ENCODE data around the gene MUC3A.

MUC3A gene

DNA sequence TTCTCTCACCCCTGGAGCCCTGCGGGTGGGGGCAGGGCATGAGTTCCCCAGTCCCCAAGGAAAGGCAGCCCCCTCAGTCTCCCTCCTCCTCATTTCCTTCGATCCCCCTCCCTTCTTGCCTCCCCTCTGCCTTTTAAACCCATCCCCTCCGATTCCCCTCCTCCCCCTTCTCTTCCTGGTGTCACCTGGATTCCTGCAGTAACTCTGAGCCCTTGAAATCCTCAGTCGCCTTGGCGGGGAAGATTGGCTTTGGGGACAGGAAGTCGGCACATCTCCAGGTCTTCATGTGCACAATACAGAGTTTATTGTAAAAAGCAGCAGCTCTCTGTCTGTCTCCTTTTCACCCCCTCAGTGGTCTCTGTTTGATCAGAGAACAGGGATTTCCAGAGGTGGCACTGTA, 18.7 kb downstream of the MUC3A start:
- TF ChIP-seq, protein P1, sequence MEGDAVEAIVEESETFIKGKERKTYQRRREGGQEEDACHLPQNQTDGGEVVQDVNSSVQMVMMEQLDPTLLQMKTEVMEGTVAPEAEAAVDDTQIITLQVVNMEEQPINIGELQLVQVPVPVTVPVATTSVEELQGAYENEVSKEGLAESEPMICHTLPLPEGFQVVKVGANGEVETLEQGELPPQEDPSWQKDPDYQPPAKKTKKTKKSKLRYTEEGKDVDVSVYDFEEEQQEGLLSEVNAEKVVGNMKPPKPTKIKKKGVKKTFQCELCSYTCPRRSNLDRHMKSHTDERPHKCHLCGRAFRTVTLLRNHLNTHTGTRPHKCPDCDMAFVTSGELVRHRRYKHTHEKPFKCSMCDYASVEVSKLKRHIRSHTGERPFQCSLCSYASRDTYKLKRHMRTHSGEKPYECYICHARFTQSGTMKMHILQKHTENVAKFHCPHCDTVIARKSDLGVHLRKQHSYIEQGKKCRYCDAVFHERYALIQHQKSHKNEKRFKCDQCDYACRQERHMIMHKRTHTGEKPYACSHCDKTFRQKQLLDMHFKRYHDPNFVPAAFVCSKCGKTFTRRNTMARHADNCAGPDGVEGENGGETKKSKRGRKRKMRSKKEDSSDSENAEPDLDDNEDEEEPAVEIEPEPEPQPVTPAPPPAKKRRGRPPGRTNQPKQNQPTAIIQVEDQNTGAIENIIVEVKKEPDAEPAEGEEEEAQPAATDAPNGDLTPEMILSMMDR (IDR thresholded peaks at IDR 0.05; ENCODE audit: extremely low read depth, missing control alignments): no peak
- no peak for DNase-seq (ENCODE audit: low spot score)

- TF ChIP-seq, protein P1 (IDR thresholded peaks at IDR 0.05; ENCODE audit: extremely low read depth, missing control alignments): no peak
- no peak for DNase-seq (ENCODE audit: low spot score)
Observed at GRCh38 chr7:100968650-100969049, 19.3 kb downstream of the MUC3A start.

GRCh38 chr7:100969066-100969615, 19.8 kb downstream of the MUC3A start, which contains the start of gene MUC12:
Gene MUC12, plus strand, starts transcription at chr7:100969565. Its CDS starts 58 bp downstream, at chr7:100969623.
- TF ChIP-seq, protein P1 (IDR thresholded peaks at IDR 0.05; ENCODE audit: extremely low read depth, missing control alignments): no peak

GRCh38 chr7:100971111-100972001, 22.0 kb downstream of the MUC3A start:
- DNase-seq (ENCODE audit: low spot score): no peak
- TF ChIP-seq, protein P1 (IDR thresholded peaks at IDR 0.05; ENCODE audit: extremely low read depth, missing control alignments): no peak

More at GRCh38 chr7:100969066-100969615, 19.8 kb downstream of the MUC3A start, which contains the start of gene MUC12:
- no peak for DNase-seq (ENCODE audit: low spot score)

- DNase-seq (ENCODE audit: low spot score): no peak
- TF ChIP-seq, protein P1 (IDR thresholded peaks at IDR 0.05; ENCODE audit: extremely low read depth, missing control alignments): no peak
Observed at GRCh38 chr7:100972002-100972347, 22.6 kb downstream of the MUC3A start.

DNA sequence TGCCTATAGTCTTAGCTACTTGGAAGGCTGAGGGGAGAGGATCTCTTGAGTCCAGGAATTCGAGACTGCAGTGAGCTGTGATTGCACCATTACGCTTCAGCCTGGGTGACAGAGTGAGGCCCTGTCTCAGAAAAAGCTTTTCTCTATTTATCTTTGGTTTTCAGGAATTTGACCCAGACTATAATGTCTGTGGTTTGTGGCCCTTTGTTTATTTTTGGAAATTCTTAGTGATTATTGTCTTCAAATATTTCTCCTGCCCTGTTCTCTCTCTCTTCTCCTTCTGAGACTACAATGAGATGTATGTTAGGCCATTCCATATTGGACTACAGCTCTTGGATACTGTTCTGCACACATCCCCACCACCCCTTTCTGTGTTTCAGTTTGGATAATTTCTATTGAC, 24.7 kb downstream of the MUC3A start:
- TF ChIP-seq, protein P1 (IDR thresholded peaks at IDR 0.05; ENCODE audit: extremely low read depth, missing control alignments): no peak
- no peak for DNase-seq (ENCODE audit: low spot score)

- TF ChIP-seq, protein P1 (IDR thresholded peaks at IDR 0.05; ENCODE audit: extremely low read depth, missing control alignments): no peak
- no peak for DNase-seq (ENCODE audit: low spot score)
Observed at GRCh38 chr7:100975371-100975821, 26.1 kb downstream of the MUC3A start.

Measured in GM20000 (cell line).